ENCODE data around the gene GABRB3. TPM values are rescaled to one million over a fixed set of nuclear protein-coding genes. Genes with fewer than 3 reads are reported as not detected.

GABRB3 gene
- polyA plus RNA-seq, 3 donors = not detected

DNA sequence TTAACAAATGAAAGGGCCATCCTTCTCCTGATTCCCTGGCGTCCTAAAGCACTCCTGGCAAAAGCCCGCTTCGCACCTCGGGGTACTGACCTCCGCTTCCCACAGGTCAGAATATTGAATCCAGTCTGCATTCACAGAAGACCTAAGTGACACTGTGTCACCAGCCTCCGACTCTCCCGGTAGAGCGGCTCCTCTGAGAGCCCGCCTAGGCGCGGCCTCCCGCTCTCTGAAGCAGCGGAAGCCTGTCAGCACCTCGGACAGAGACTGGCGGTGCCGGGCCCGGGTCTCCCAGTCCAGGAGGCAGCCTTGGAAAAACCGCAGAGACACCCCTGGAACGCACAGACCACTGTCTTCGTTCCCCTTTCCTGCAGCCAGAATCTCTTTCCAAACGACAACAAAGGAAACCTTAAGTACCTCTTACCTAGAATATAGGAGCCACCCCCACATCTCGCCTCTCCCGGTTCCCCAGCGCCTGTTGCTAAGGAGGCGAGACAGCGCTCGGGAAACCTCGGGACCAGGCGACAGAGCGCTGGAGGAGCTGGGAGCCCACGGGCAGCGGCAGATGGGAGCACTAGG is 1.2 kb downstream of the GABRB3 start:
- Histone ChIP-seq H3K27me3 (ENCODE audit: control insufficient read depth in 2 of 2, insufficient read depth in 2 of 2, low read length in 2 of 2) (peaks cover 31 to 37% of the 10 kb centered on the region in 2 donors), H3K4me2 (replicated peaks; ENCODE audit: extremely low read depth, low read length, poor library complexity, severe bottlenecking) (no peak overlapping the region), H3K4me1 (ENCODE audit: control insufficient read depth in 1 of 2, insufficient read depth in 2 of 2, low read length in 2 of 2) (no peaks in the 10 kb centered on the region), H3K9ac (ENCODE audit: insufficient read depth, low read length, poor library complexity, severe bottlenecking) (no peak overlapping the region), H3K4me3 (replicated peaks in 1 of 3; ENCODE audit: low read depth in 2 of 3, low read length in 3 of 3) (no peak overlapping the region), H3K36me3 (replicated peaks in 1 of 2; ENCODE audit: control insufficient read depth in 1 of 2, insufficient read depth in 2 of 2, low read length in 2 of 2) (no peaks in the 10 kb centered on the region), H3K27ac (ENCODE audit: low read depth in 1 of 2, low read length in 2 of 2) (no peak overlapping the region), H3K79me2 (ENCODE audit: insufficient read depth, low read length) (no peaks in the 10 kb centered on the region), H3K9me3 (replicated peaks in 1 of 2; ENCODE audit: control insufficient read depth in 1 of 2, insufficient read depth in 1 of 2, low read length in 2 of 2) (peaks cover 0 to 13% of the 10 kb centered on the region in 2 donors), H2AFZ (ENCODE audit: insufficient read depth, low read depth, low read length, poor library complexity, severe bottlenecking) (no peak overlapping the region), H4K20me1 (ENCODE audit: insufficient read depth, low read length) (no peaks in the 10 kb centered on the region)
- TF ChIP-seq, protein P1, sequence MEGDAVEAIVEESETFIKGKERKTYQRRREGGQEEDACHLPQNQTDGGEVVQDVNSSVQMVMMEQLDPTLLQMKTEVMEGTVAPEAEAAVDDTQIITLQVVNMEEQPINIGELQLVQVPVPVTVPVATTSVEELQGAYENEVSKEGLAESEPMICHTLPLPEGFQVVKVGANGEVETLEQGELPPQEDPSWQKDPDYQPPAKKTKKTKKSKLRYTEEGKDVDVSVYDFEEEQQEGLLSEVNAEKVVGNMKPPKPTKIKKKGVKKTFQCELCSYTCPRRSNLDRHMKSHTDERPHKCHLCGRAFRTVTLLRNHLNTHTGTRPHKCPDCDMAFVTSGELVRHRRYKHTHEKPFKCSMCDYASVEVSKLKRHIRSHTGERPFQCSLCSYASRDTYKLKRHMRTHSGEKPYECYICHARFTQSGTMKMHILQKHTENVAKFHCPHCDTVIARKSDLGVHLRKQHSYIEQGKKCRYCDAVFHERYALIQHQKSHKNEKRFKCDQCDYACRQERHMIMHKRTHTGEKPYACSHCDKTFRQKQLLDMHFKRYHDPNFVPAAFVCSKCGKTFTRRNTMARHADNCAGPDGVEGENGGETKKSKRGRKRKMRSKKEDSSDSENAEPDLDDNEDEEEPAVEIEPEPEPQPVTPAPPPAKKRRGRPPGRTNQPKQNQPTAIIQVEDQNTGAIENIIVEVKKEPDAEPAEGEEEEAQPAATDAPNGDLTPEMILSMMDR (IDR thresholded peaks at IDR 0.05) = no peak
- peaks cover 0 to 14% (median 10%) of the 10 kb centered on the region in 7 donors for H3K9me3 Mint-ChIP-seq
- H3K36me3 Mint-ChIP-seq = peaks cover 0 to 5% of the 10 kb centered on the region in 2 donors
- H3K27me3 Mint-ChIP-seq (ENCODE audit: low read depth in 3 of 3) = peaks cover 40 to 51% (median 43%) of the 10 kb centered on the region in 3 donors
- H3K4me1 Mint-ChIP-seq = no peaks in the 10 kb centered on the region
- no peak overlapping the region for H3K27ac Mint-ChIP-seq
- peak overlapping the region in 1 of 2 donors; percentile 83 for H3K4me3 Mint-ChIP-seq
- intact Hi-C loops (cut with micrococcal nuclease) = no loop called here
- 3% methylated on average over 32 of the region's 32 CpGs for WGBS (ENCODE audit: insufficient coverage)
- DNase-seq = no peak

- H3K36me3 Mint-ChIP-seq = peaks cover 0 to 5% of the 10 kb centered on the region in 2 donors
- Histone ChIP-seq H3K4me3 (replicated peaks in 1 of 3; ENCODE audit: low read depth in 2 of 3, low read length in 3 of 3) (no peak overlapping the region), H3K27ac (ENCODE audit: low read depth in 1 of 2, low read length in 2 of 2) (no peak overlapping the region), H3K9ac (ENCODE audit: insufficient read depth, low read length, poor library complexity, severe bottlenecking) (no peak overlapping the region), H2AFZ (ENCODE audit: insufficient read depth, low read depth, low read length, poor library complexity, severe bottlenecking) (no peak overlapping the region), H3K79me2 (ENCODE audit: insufficient read depth, low read length) (no peaks in the 10 kb centered on the region), H3K27me3 (ENCODE audit: control insufficient read depth in 2 of 2, insufficient read depth in 2 of 2, low read length in 2 of 2) (peaks cover 31 to 37% of the 10 kb centered on the region in 2 donors), H3K36me3 (replicated peaks in 1 of 2; ENCODE audit: control insufficient read depth in 1 of 2, insufficient read depth in 2 of 2, low read length in 2 of 2) (no peaks in the 10 kb centered on the region), H4K20me1 (ENCODE audit: insufficient read depth, low read length) (no peaks in the 10 kb centered on the region), H3K4me1 (ENCODE audit: control insufficient read depth in 1 of 2, insufficient read depth in 2 of 2, low read length in 2 of 2) (no peaks in the 10 kb centered on the region), H3K9me3 (replicated peaks in 1 of 2; ENCODE audit: control insufficient read depth in 1 of 2, insufficient read depth in 1 of 2, low read length in 2 of 2) (peaks cover 0 to 13% of the 10 kb centered on the region in 2 donors), H3K4me2 (replicated peaks; ENCODE audit: extremely low read depth, low read length, poor library complexity, severe bottlenecking) (no peak overlapping the region)
- no peaks in the 10 kb centered on the region for H3K4me1 Mint-ChIP-seq
- 19% methylated on average over 9 of the region's 10 CpGs for WGBS (ENCODE audit: insufficient coverage)
- H3K9me3 Mint-ChIP-seq = peaks cover 0 to 14% (median 10%) of the 10 kb centered on the region in 7 donors
- intact Hi-C loops (cut with micrococcal nuclease) = no loop called here
- H3K27ac Mint-ChIP-seq = no peak overlapping the region
- DNase-seq = no peak
- peak overlapping the region in 1 of 2 donors; percentile 83 for H3K4me3 Mint-ChIP-seq
- TF ChIP-seq, protein P1 (IDR thresholded peaks at IDR 0.05) = no peak
- H3K27me3 Mint-ChIP-seq (ENCODE audit: low read depth in 3 of 3) = peaks cover 40 to 50% (median 43%) of the 10 kb centered on the region in 3 donors
Observed at GRCh38 chr15:26771168-26771567, 1.7 kb downstream of the GABRB3 start.

Measured in CD14-positive monocyte (primary cell).